ENCODE measurements around the gene DICER1. TPM values are rescaled to one million over a fixed set of nuclear protein-coding genes. Genes with fewer than 3 reads are reported as not detected.
A peak's percentile ranks its signal among the peaks of the same experiment; 100 is the strongest.

Gene DICER1
- total RNA-seq, 1 experiment from 2014 or later, result 11.2 TPM

DNA sequence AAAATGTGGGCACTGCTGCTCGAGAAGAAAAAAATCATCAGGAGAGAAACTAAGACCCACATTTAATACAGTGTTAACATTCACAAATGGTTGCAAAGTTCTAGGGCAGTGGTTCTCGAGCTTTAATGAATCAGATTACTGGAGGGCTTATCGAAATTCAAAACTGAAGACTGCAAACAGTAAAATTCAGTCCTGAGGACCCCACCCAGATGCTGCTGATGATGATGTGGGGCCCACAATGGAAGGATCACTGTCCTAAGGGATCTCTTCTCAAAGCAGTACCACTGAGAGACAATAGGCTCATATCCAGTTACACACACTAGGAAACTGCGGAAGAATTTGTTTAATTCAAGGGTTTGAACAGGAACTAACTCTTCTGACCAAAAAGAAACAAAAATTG is 31.4 kb downstream of the DICER1 start:
- DNase-seq (ENCODE audit: low spot score), result no peak

GRCh38 chr14:95125221-95125620 is 32.1 kb downstream of the DICER1 start:
- DNase-seq (ENCODE audit: low spot score), result no peak

- DNase-seq (ENCODE audit: low spot score), result no peak
Observed at GRCh38 chr14:95123891-95124579, 33.3 kb downstream of the DICER1 start.

DNA sequence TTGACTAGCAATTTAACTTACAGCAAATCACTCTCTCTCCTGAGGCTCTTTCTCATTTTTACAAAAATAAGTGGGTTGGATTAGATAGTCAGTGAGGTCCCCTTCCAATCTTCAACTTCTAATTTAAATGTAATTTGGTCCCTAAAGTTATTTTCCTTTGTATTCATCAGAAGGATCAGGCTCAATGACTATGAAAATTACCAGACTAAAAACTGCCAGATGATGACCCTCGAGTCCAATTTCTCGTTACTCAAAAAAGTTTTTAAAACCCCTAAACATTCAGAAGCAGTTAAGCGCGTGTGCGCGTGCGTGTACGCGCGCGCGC is 34.7 kb downstream of the DICER1 start:
- DNase-seq (ENCODE audit: low spot score), result no peak

DNA sequence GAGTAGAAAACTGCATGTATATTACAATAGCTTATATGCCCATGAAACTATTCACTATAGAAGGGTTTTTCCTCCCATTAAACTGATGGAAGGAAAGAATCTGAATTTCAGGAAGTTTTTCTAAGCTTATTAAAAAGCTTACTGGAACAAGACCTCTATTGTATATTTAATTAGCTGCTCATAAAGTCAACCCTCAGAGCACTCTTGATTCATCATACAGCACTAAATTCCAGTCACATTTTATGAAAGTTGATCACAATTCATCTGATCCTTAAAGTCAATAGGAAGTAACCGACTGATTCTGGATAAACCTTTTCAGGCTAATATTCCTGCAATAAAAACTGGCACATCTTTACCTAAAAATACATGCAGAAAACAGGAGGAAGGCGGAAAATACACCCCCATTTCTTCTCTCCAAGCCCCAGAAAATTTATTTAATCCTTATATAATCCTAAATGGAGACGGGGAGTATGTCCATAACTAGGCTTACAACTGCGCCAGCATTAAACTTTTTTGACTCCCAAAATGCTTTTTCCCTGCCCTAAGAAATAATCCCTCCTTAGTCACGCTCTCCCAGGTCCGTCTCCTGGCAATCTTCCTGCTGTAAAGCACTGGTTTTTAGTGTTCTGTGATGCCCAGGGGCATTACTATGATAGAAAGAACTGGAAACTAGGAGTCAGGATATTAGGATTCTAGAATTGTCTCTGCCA is 35.3 kb downstream of the DICER1 start:
- DNase-seq (ENCODE audit: low spot score), result no peak

GRCh38 chr14:95119336-95119735 is 38.0 kb downstream of the DICER1 start:
- DNase-seq (ENCODE audit: low spot score), result no peak

DNA sequence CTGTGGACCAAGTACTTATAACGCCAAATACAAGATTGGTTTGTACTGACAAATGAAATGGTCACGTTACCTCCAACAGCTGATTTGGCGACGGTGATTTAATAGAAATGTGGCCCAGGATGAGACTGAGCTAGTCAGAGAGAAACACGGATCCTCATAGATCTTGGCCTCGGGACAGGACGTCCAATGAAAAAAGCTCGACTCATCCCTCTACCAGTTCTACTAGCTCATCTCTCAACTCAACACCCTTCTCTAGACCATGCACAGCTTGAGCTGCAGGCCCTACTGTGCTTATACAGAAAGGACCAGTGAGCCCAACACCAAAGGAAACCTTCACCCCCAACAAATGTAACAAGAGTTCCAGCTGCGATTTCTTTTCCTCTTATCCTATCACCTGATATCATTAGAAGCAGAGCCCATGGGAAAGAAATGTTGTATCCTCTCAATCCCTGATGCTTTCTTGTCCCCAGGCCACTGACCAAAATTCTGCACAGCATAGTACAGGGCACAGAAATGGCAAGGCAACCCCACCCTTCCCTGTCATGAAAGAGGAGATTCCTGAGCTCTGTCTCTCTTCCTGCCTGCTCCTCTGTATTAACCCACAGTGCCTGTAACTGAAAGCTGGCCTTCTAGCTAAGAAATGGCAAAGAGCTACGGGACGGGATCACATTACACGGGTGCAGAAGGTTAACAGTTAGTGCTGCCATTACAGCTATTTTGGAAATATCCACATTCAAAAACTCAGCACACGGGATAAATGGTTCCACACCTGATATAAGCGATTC is 39.2 kb downstream of the DICER1 start:
- DNase-seq (ENCODE audit: low spot score), result no peak

DNA sequence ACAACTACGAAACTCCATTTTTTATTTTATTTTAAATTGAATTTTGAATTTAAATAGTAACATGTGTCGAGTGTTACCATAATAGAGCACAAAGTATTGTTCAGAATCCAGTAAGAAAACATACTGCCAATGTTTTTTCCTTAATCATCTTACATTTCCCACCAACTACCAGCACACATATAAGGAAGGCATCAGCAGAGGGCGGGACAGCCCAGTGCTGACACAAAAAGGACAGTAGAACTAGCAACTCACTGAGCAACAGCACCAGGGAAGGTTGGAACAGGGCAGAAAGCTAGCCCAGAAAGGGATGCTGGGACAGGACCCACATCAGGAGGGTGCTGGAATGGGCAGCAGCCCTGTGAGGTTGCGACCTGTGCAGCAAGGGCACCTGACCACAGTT is 43.9 kb downstream of the DICER1 start:
- DNase-seq (ENCODE audit: low spot score), result no peak

DNA sequence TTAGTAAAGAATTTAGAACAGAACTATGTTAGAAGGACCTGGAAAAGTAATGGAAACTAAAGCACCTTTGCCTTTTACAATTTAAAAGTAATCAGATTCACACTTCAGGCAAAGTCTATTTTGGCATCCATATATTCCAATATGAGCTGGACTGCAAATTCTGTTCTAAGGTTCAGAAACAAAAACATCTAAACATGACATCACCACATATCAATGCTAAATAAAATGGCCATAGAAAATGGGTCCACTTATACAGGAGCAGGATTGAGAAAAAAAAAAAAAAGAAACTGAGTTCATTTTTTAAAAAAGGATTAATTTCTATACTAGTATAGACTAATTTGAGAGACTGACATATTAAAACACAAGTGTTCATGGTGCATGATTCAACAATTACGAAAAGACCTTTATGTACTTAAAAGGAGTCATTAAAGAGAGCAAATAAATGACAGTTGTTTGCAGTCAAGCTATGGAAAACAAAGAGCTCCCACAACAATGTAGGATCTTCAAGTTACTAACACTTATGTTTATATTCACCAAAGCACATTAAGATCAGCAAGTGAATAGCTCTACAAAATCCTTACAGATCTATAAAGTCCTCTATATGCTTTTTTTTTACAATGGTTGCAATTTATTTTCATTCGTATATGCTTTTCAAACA is 45.7 kb downstream of the DICER1 start:
- DNase-seq (ENCODE audit: low spot score), result no peak

DNA sequence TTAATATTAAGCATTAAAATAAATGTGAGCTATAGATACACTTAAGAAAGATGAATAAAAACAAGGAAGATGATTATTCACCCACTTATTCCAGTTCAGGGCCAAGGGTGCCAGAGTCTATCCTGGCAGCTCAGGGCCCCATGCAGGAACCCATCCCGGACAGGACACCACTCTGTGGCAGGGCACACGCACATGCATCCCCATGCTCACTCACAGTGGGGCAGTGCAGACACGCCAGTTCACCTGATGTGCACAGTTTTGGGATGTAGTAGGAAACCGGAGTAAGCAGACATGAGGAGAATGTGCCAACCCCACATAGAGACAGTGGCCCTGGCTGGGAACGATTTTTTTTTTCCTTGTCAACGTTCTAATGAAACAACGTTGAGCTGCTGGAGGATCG is 47.2 kb downstream of the DICER1 start:
- no peak for DNase-seq (ENCODE audit: low spot score)

DNA sequence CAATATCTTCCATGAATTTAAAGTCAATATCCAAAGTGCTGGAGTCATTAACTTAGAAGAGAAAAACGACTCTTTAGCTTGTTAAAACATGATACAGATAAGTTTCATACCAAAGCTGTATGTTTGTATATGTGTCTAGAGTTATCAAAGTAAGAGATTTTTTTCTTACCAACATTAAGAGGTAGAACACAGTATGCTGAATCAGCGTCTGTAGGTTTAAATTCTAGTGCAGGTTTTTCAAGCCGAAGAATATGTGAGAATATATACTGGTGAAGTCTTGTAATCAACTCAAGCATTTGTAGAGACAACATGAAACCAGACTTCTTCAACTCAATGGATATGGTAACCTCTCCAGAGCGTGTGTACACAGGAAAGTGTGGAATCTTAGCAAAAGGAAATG is 49.6 kb downstream of the DICER1 start:
- no peak for DNase-seq (ENCODE audit: low spot score)

GRCh38 chr14:95106971-95107370 is 50.4 kb downstream of the DICER1 start:
- DNase-seq (ENCODE audit: low spot score), result no peak

- DNase-seq (ENCODE audit: low spot score), result no peak
Observed at GRCh38 chr14:95104911-95105310, 52.4 kb downstream of the DICER1 start.

- no peak for DNase-seq (ENCODE audit: low spot score)
Observed at GRCh38 chr14:95102680-95103044, 54.7 kb downstream of the DICER1 start.

GRCh38 chr14:95101736-95102679 is 55.3 kb downstream of the DICER1 start:
- DNase-seq (ENCODE audit: low spot score), result no peak

DNA sequence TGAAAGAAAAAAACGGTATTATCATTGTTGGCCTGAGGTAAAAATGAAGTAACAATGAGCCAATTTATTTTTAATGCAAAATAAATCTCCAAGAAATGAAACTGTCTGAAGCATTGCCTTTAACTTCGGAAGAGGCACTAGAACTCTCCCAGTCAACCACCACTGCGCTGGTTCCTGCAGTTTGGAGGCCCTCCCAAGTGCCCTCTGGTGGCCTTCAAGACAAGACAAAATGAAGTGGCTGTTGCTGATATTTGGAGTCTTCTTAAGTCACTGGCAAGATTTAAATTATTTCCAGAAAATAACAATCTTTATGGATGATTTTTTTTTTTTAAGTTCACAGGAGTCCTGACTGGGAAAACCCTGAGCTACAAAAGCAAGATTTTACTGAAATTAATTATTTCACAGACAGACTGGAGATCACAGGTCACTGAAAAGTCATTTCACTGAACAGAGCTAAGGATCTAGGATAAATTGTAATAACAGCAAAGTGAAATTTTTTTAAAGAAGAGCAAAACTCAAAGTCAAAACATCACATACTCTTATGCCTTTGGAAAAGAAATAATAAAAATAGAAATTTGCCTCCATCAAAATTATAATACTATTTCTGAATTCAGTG is 58.2 kb downstream of the DICER1 start:
- peak; percentile 58 for DNase-seq (ENCODE audit: low spot score)

GRCh38 chr14:95097385-95097784 is 59.9 kb downstream of the DICER1 start:
- DNase-seq (ENCODE audit: low spot score), result no peak

GRCh38 chr14:95096476-95096875 is 60.9 kb downstream of the DICER1 start:
- no peak for DNase-seq (ENCODE audit: low spot score)

DNA sequence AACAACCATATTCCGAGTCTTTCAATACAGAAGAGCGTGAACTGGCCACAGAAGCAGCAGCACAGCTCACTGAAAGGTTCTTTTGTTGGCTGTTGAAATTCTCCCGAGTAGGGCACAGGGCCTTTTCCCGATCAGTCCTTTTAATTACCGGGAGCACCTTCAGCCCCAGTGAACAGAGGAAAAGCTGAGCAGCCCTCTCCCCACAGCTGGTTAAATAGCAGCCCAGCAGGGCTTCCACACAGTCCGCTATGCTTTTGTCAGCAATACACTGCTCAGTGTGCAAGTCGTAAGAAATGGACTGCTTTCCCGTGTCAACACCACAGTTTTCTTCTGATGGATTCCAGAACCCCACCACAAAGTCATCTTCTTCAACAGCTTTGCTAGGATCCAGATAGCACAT is 61.3 kb downstream of the DICER1 start:
- DNase-seq (ENCODE audit: low spot score), result no peak

DNA sequence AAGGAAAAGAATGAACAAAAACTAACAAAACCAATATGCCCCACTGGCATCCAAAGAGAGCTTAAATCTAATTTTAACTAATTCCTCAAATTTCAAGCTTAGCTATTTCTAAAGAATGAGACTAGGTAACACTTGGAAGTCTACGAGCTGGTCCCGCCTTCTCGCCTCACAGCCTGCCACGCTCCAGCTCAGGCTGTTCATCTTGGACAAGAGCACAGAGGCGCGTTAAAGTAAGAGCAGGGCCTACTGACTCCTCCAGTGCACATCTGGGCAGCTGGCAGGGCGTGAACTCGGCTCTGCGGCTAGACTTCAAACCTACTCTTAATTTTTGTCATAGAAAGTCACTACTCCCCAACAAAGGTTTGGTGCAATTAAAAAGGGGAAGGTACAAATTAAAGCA is 64.6 kb downstream of the DICER1 start:
- no peak for DNase-seq (ENCODE audit: low spot score)

DNA sequence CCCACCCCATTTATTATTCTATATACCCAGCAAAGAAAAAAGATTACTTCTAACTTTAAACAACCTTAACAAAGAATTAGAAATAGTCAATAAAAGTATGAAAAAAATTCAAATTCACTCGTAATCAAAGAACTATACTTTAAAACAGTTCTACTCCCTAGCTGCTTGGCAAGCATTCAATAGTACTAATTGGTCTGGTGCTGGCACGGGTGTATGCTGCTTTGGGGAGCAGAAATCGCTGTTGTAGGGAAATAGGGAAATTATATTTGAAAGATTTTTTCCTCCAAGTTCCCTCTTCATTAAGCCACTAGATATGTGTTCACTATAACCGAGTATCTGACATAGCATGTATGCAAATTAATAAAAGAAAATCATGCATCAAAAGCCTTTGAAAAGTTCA is 65.7 kb downstream of the DICER1 start:
- no peak for DNase-seq (ENCODE audit: low spot score)

Measured in HT-29 (cell line).